NCI-H510A treated with DMSO at 0.1 percent for 48 hours (cell line): Measurements from ENCODE around the gene MT1G.
"Not testable (repeated sequence)": the region's sequence is repeated elsewhere in the genome, so short reads cannot be mapped to it uniquely, and the experiment has no call there.

Source experiments
- DNase-seq: peaks from one replicate; lab custom pipeline; 2025; lab: John Stamatoyannopoulos, UW

MT1G gene

GRCh38 chr16:56684926-56685590 is 17.2 kb upstream of the MT1G start:
- no peak for DNase-seq

- DNase-seq, result no peak
Measured at GRCh38 chr16:56684256-56684925, 16.5 kb upstream of the MT1G start.

- no peak for DNase-seq
Measured at GRCh38 chr16:56683424-56684172, 15.7 kb upstream of the MT1G start.

- DNase-seq, result no peak
Measured at GRCh38 chr16:56682703-56683397, 15.0 kb upstream of the MT1G start.

GRCh38 chr16:56681939-56682702 is 14.3 kb upstream of the MT1G start, which contains the start of gene MT1X:
Gene MT1X, plus strand, starts transcription at chr16:56682470. Its CDS starts 71 bp downstream, at chr16:56682541.
- DNase-seq, result peak; percentile 83

GRCh38 chr16:56679818-56680217 is 12.0 kb upstream of the MT1G start:
- no peak for DNase-seq

- DNase-seq, result no peak
Measured at GRCh38 chr16:56679078-56679730, 11.3 kb upstream of the MT1G start.

GRCh38 chr16:56677474-56677873 is 9.6 kb upstream of the MT1G start:
- no peak for DNase-seq

- no peak for DNase-seq
Measured at GRCh38 chr16:56675685-56676210, 7.9 kb upstream of the MT1G start.

- not testable (repeated sequence) for DNase-seq
Measured at GRCh38 chr16:56674570-56674969, 6.7 kb upstream of the MT1G start.

GRCh38 chr16:56673921-56674320 is 6.1 kb upstream of the MT1G start:
- DNase-seq, result no peak

GRCh38 chr16:56672761-56673536 is 5.1 kb upstream of the MT1G start:
- DNase-seq, result no peak

- DNase-seq, result not testable (repeated sequence)
Measured at GRCh38 chr16:56672171-56672570, 4.3 kb upstream of the MT1G start.

GRCh38 chr16:56671691-56672090 is 3.8 kb upstream of the MT1G start:
- not testable (repeated sequence) for DNase-seq

GRCh38 chr16:56670620-56670934 is 2.7 kb upstream of the MT1G start:
- DNase-seq, result no peak

- no peak for DNase-seq
Measured at GRCh38 chr16:56669840-56670619, 2.2 kb upstream of the MT1G start.

- DNase-seq, result no peak
Measured at GRCh38 chr16:56669005-56669839, 1.4 kb upstream of the MT1G start, which contains the start of gene MT1H. Gene MT1H, plus strand, starts transcription at chr16:56669814. Its CDS starts 71 bp downstream, at chr16:56669885.
